HG03520 (cell line): ENCODE data around the gene ATG3.
A peak's percentile ranks its signal among the peaks of the same experiment; 100 is the strongest.
"Not testable (repeated sequence)": the region's sequence is repeated elsewhere in the genome, so short reads cannot be mapped to it uniquely, and the experiment has no call there.

ENCODE experiments used
- ATAC-seq: cut with Tn5 transposase; IDR thresholded peaks from one replicate; pipeline ENCODE4 v1.9.1; 2021; ENCODE audit warnings: mild to moderate bottlenecking, moderate library complexity; ENCODE audit not compliant: unreplicated experiment

ATG3 gene

DNA sequence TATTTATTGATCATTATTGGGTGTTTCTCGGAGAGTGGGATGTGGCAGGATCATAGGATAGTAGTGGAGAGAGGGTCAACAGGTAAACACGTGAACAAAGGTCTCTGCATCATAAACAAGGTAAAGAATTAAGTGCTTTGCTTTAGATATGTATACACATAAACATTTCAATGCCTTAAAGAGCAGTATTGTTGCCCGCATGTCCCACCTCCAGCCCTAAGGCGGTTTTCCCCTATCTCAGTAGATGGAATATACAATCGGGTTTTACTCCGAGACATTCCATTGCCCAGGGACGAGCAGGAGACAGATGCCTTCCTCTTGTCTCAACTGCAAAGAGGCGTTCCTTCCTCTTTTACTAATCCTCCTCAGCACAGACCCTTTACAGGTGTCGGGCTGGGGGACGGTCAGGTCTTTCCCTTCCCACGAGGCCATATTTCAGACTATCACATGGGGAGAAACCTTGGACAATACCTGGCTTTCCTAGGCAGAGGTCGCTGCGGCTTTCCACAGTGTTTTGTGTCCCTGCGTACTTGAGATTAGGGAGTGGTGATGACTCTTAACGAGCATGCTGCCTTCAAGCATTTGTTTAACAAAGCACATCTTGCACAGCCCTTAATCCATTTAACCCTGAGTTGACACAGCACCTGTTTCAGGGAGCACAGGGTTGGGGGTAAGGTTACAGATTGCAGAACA lies 2.6 kb upstream of the ATG3 start:
- ATAC-seq: not testable (repeated sequence)

DNA sequence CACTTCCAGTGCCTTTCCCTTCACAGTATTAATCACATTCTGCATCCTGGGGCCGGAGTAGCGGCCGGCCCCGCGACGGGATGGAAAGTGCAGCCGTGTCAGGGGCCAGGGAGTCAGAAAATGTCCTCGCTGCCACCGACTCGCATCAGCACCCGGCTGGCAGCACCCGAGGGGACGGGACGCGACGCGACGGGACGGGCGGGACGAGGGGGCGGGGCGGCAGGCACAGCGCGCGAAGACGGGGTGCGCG lies 353 bp downstream of the ATG3 start:
- peak; percentile 34 for ATAC-seq

DNA sequence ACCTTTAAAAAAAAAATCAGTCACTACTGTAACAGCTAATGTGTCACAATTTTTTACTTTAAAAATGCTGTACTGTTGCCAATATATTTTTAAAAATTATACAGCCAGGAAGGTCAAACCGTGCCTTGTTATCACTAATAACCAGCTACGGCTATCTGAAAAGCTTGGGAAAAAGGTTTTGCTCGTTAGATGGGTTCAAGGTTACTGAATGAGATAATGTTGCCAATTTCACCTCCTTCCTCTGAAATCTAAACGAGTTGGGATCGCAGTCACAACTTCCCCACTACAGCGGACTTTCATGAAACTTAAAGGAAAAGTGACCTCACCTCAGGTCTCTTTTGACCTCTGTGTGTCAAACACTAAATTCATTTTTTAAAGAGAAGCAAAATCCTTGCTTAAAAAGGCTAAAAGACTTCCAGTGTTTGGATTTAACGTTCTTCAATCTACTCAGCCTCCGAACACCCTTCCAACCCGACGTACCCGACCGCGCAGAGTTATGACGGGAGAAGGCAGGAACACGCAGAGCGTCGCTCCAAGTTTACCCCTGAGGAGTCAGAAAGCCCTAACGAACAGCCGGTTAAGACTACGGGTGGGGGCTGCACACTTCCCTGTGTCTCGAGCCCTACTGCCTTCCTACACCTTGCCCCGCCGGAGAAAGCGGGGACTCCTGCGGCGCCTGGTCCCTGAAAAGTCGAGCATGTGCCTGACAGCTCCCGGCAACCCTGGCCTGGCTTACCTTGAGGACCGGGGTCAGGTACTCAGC lies 860 bp downstream of the ATG3 start:
- ATAC-seq: peak; percentile 22

DNA sequence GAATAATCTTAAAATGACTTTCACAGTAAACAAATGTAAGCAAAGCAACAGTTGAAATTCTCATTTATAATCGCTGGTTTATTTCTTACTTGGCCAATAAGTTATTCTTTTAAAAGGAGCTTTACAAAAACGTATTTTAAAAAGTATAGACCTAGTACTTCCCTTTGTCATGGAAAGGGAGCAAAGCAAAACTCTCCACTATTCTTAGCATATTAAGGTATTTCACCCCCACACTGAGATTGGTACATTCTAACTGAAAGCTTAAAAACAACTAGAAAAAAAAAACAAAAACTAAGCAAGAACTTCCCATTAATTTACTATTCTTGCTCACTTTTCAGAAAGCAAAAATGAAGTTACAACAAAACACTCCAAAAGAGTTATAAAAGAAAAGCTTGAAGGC lies 1.5 kb downstream of the ATG3 start:
- ATAC-seq: no peak

DNA sequence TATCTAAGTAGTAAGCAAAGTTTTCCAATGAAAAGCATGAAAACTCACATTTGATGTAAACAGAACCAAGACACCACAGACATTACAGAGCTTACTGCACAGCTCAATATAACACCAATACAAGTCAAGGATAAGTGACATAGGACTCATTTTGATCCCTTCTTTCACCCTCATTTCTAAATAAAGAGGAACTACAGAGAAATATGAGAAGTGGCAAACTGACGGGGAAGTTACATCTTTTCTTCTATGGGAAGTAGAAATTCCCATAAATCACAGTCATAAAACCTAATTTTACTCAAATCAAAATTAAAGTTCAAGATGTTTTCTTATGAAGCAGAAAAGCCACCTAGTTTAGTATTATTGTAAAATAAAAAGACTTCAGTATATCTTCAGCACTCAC lies 3.8 kb downstream of the ATG3 start:
- ATAC-seq: no peak

DNA sequence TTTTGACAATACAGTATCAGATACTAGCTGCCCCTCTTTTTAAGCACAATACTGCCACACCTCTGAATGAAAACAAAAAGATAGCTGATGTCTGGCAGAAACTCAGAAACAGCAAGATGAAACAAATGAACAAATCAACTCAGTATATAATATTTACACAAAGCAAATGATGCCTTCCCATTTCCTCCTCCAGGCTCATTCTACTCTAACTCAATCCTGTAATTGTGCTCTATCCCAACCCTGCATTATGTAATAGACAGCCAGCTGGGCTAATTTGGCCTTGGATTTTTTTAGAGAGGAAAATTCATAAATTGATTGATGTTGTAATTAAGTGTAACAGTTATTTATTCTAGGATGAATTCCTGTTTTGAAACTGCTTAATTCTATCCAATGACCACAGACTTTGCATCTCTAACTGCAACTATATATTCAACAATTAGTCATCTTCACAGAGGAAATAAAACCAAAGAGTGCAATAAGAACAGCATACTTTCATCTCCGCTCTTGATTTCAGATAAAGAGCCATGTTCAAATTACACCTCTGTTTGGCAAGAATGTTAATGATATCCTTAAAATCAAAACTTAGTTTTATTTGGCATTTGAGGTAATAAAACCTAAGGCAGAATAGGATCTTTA lies 6.1 kb downstream of the ATG3 start:
- no peak for ATAC-seq

DNA sequence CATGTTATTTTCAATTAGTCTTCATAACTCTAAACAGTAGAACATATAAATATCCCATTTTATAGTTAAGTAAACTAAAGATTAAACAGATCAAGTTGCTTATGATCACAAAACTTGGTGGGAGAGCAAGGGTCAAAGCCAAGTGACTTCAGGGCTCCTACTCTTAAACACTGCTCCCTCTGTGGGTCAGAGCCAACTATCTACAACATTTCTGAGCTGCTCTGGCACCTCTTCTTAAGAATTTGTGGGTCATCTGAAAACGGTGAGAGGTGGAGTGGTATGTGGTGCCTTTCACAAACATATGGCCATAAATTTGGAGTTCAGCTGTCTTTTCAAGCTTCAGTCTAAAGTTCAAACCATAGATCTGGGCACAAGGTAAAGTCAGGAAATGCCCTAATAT lies 10.9 kb downstream of the ATG3 start:
- ATAC-seq: no peak

DNA sequence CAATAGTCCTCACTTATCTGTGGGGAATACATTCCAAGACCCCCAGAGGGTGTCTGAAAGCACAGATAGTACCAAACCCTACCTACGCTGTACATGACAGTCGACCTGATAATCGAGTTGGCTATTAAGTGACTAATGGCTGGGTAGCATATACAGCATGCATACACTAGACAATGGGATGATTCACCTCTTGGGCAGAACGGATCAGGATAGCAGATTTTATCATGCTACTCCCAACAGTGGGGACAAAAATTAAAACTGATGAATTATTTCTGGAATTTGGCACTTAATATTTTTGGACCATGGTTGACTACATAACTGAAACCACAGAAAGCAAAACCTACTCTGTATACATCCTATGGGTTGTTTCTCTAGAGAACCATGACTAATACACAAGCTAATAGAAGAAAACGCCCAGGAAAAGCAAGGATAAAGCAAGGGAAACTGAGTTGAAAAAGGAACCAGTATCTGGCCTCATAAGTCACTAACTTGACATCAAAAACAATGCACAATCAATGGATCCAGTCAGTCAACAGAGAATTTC lies 15.5 kb downstream of the ATG3 start:
- no peak for ATAC-seq

DNA sequence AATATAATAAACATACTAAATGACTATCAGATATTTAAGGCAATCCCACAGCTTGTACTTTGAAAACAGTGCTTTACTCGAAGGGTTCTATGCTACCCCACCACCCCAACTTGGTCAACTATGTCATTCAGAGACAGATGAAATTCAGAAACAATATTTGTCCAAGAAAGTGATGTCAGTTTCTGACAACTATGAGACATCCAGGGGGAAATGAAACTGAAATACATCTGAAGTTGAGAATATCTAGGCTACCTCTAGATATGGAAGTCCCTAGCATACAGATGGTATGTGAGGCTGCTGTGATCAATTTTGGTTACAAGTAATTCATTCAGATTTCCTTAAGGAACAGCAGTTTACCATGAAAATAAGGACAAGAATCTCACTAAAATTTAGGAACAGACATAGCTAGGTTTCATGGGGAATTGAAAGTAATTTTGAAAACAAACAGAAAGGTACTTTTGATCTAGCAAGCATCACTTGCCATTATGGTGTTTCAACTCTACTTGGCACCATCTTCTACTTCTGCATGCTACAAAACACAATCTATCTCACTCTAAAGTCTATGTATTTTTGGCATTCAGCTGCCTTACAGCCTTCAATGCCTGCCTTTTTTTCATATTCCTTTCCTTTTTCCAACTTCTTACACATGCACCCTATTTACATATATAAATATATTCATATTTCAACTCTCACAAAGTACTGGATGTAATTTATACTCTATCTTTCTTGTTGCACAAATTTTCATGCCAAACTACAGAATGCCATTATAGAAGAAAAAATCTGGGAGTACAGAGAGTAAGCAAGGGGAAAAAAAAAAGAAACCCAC lies 21.7 kb downstream of the ATG3 start:
- peak; percentile 87 for ATAC-seq

DNA sequence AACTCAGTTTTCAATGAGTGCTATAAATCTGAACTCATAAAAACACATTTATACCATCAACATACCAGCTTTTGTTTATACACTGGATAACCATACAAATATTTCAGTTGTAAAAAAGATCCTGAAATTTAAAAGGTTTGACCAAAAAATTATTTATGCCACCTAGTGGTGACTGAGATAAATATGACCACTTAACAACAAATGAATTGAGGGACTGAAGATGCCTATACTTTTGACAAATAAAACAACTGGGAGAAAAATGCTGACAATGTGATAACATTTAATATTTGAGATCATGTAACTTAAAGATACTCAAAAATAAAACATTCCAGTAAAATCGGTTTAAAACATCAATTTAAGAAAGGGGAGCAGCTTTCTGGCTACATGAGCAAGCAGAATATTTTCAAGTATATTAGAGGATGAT lies 30.4 kb downstream of the ATG3 start:
- no peak for ATAC-seq

DNA sequence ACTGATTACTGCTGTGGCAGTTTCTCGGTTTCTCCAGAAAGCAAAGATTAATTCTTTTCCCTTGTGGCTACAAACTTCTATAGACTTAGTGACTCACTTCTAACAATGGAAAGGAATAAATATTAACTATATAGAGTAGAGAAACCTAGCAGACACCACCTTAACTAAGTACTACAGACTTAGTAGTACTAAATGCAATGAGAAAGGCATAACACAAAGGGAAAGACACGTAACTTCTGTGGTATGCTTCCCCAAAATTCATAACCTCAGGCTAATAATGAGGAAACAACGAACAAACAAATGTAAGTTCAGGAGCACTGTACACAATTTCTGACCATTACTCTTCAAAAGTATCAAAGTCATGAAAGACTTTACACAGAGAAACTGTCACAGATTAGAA lies 31.2 kb downstream of the ATG3 start:
- ATAC-seq: no peak

DNA sequence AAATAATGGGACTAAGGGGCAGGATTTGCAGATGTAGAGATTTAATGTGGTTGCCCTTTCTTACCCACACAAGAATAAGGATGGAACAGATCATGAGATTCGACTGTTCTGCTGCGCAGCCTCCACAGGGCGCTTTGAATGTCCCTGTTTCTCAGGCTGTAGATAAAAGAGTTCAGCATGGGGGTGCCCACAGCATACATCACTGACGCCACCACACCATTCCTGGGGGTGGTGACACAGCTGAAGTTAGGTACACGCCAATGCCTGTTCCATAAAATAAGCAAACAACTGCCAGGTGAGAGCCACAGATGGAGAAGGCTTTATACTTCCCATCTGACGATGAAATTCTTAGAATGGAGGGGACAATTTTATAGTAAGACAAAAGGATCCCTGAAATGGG lies 37.6 kb downstream of the ATG3 start:
- not testable (repeated sequence) for ATAC-seq

DNA sequence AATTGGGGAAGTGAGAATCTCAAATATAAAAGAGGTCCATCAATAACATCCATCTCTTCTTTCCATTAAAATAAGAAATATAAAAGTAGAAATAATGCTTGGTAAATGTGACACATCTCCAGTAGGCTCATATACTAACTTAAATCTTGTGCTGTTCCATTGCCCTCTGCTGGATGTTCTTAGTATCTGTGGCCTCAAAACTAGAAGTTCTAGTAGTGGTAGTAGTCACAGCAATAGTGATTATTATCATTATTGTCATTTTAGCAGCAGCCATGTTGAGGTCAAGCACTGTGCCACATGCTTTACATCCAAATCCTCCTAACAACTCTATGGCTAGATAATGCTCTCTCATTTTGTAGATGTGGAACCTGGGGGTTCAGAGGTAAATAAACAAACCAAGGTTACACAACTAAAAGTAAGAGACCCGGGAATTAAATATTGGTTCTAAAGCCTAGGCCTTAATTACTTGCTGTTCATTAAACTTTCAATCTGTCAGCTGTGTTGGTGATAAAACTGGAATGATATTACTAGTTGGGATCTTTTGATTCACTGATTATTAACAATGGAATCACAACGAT lies 42.2 kb downstream of the ATG3 start:
- ATAC-seq: peak; percentile 54

DNA sequence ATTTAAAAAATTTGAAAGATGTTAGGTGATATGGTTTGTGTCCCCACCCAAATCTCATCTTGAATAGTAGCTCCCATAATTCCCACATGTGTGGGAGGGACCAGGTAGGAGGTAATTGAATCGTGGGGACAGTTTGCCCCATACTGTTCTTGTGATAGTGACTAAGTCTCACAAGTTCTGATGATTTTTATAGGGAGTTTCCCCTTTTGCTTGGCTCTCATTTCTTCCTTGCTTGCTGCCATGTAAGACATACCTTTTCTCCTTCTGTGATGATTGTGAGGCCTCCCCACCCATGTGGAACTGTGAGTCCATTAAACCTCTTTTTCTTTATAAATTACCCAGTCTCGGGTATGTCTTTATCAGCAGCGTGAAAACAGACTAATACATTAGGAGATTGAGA lies 42.8 kb downstream of the ATG3 start:
- ATAC-seq: not testable (repeated sequence)

DNA sequence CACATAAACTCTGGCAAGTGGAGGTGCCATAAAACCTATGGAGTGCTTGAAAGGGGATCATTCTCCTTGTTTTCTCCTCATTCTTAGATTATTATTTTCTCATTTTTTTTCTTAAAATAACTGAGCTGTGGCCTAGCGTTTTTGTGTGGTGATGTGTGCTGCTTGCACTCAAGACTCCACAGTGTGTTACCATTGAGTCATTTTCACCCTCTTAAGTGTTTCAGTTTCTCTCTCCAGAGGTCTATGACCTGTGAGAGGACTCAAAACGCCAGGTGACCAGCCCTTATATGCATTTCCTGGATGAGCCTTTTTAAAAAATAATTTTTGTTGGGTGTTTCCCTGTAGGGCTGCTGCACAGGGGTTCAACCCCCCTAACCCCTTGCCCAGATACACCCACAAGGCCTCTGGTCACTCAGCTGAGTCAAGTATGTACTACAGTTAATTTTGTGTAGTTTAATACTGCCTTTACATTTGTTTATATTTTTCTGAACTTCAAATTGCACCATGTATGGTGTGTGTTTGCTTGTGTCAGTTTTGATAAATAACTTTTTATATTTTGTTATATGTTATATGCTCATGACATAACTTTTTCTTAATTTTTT lies 47.1 kb downstream of the ATG3 start:
- ATAC-seq: peak; percentile 100

DNA sequence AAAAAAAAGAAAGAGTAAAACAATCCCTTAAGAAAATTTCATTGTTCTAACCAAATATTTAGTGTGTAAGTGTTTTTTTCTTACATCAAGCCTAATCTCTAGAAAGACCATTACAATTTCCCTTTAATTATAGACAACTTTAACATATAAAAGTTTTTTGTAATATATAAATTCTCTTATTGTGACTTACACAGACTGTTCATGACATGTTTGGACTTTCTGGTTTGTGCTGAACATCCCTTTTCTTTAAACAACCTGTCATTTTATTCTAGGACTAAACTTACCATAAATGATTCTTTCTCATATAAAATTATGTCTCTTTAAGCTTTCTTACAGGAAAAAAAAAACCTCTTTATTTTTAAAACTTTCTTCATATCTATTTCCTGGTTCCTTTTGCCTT lies 49.4 kb downstream of the ATG3 start:
- no peak for ATAC-seq

DNA sequence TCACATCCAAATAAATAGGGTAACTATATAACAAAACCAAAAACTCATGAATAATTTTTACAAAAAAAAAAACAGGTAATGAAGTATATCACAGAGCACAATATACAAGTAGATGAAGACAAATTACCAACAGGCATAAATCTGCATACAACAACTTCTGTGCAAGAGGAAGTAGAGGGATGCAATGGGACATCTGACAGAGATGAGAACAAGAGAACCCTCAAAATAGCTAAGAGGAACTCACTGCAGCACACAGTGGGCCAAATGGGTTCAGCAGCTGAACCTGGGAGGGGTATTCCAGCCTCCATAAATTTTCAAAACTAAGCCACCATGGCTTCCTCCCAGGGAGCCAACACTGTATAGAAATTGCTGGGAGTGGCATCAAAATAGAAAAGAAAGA lies 52.9 kb downstream of the ATG3 start:
- ATAC-seq: no peak

DNA sequence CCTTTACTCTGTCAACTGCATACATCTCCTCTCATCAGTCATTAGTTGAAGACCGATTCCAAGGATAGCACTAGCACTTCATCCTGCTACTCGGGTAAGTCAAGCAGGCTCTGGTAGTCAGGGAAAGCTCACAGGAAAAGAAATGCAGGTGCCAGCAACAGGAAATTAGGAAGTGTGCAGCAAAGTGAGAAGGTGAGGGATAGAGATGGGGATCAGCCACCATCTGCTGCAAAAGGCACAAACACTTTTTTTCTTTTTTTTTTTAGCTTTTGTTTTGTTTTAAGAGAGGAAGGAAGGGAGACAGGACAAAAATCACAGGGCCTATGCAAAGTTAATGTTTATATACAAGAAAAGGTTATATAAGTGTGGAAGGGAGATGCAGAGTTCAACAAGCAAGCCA lies 53.5 kb downstream of the ATG3 start:
- no peak for ATAC-seq

DNA sequence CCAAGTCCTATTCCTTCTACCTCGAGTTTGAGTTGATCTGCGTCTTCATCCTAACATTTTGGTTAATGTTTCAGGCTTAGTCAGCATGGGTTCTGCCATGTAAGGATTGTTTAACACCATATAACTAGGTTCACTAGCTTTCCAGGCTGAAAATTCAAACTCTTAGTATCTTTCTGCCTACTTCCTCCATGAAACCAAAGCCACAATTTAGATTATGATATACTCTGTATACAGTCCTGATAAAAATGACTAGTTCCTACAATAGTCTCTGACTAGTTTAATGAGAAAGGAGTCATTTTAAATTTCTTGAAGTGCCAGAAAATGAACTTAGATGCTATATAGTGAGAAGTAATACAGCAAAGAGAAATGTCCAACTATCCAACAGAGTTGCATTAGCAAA lies 55.9 kb downstream of the ATG3 start:
- ATAC-seq: no peak

DNA sequence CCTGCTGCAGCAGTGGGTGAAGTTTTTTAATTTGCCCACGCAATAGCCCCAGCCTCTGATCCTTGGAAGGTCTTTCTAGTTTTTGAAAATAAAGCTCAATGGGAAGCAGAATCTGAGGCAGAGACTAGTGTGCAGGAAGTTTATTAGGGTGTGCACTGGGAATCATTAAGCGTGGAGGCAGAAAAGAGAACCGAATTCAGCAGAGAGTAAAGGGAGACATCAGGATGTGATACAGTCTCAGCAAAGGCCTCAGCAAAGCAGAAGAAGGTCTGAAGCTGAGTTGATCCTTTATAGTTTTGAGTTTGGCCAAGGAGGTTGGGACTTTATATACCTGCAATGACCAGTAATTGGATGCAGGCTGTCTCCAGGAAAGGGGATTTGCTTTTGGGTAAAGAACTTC lies 57.6 kb downstream of the ATG3 start:
- no peak for ATAC-seq
